Body of pancreas (tissue), 4 donors: ENCODE results near the gene USP10. TPM values are rescaled to one million over a fixed set of nuclear protein-coding genes. Genes with fewer than 3 reads are reported as not detected.

ENCODE experiments used
- ATAC-seq: fragments of 150-250 bp; one replicate; pipeline ENCODE4 v1.9.1; 2016
- DNase-seq, 4 donors: peaks; one replicate each; pipeline ENCODE4 v3.0.0-alpha.2; 2019
- H3K27ac ChIP-seq, 4 donors: fragments of 200-600 bp; sonication (generic); 1 replicate in 3 of 4; 2 replicates in 1 of 4; pipeline versions ENCODE4 v1.5.1 to v1.6.1; 2016 to 2019; ENCODE audit warnings: mild to moderate bottlenecking in 1 of 4, mixed read lengths in 1 of 4, moderate library complexity in 1 of 4
- H3K27me3 ChIP-seq, 2 donors: fragments of 200-600 bp; sonication (generic); one replicate each; pipeline ENCODE4 v1.6.0; 2016; ENCODE audit warnings: mild to moderate bottlenecking in 1 of 2
- H3K36me3 ChIP-seq, 2 donors: fragments of 200-600 bp; sonication (generic); replicated peaks in 1 of 2; 2 replicates each; pipeline ENCODE4 v1.5.1; 2016; ENCODE audit warnings: low read depth in 2 of 2; ENCODE audit not compliant: insufficient read depth in 1 of 2
- H3K4me1 ChIP-seq: fragments of 200-600 bp; sonication (generic); one replicate; pipeline ENCODE4 v1.6.0; 2016
- H3K4me3 ChIP-seq, 2 donors: fragments of 200-600 bp; sonication (generic); 1 replicate in 1 of 2; 2 replicates in 1 of 2; pipeline ENCODE4 v1.5.1; 2016 to 2019
- H3K9me3 ChIP-seq, 3 donors: fragments of 200-600 bp; sonication (generic); 1 replicate in 2 of 3; 2 replicates in 1 of 3; pipeline ENCODE4 v1.5.1; 2016
- CTCF ChIP-seq, 7 experiments: fragments of 450-650 bp in 4 of 7; fragments of 200-600 bp in 3 of 7; sonication (generic) in 3 of 7; IDR thresholded peaks; one replicate each; pipeline ENCODE4 v1.5.1; 2016 to 2019; ENCODE audit warnings: antibody characterized with exemption in 7 of 7
- POLR2A ChIP-seq, 3 donors: fragments of 450-650 bp; IDR thresholded peaks; one replicate each; pipeline ENCODE4 v1.6.1; 2016; ENCODE audit warnings: antibody characterized with exemption in 3 of 3, mild to moderate bottlenecking in 2 of 3
- WGBS, 2 donors: methylation state at CpG; one replicate each; pipeline ENCODE4 v1.1.5; 2017; 5-methylcytosine and 5-hydroxymethylcytosine counted together
- intact Hi-C: fragments of 100-400 bp; cut with DNase I; formaldehyde crosslinking; loops from one replicate; pipeline ENCODE4 v1.15.1; 2023
- total RNA-seq, 2 donors: library from RNA; depleted of rRNA; stranded (reverse); fragments of >200 nt; gene quantifications; one replicate each; pipeline ENCODE4 v1.1.0, GENCODE V29; 2016

Gene USP10
- total RNA-seq, 2 donors from 2014 or later = 24.6 to 32.3 TPM

DNA sequence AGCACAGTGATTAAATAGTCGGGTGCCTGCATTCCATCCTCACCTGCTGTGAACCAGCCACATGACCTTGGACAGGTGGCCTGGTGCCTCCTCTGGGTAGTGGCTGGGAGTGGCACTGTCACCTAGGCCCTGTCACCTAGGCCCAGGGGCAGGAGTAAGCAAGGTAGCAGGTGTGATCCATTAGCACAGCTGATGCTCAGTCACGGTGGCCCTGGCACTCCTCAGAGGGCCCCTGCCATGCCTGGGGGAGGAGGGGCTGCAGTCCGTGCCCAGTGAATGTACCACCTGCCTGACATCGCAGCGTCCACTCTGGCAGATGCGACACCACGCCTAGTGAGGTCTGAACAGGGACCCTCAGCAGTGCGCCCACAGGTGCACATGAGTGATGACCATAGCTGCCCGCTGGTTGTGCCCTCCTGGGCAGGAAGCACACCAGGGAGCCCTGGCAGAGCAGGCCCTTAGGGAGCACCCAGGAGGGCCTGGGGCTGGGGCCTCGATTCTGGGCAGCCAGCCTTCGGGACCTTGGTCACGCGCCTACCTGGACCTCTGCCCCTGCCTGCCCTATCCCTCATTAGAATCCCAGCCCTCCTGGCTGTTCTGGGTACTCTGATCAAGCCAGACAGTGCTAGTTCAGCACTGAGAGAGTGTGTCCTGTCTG is 86.9 kb downstream of the USP10 start:
- 44 to 48% methylated on average over 2 to 12 of the region's 13 CpGs for WGBS, 2 donors
- TF ChIP-seq POLR2A (IDR thresholded peaks at IDR 0.05) = no peak
- TF ChIP-seq CTCF (IDR thresholded peaks at IDR 0.05) = no peak
- DNase-seq (peak; percentile 26 to 55 (median 28)), ATAC-seq (peak; percentile 70)
- Histone ChIP-seq H3K27ac (peak overlapping the region; percentile 15 to 79 (median 40)), H3K4me3 (no peak overlapping the region), H3K4me1 (peaks cover 22% of the 10 kb centered on the region), H3K9me3 (no peaks in the 10 kb centered on the region), H3K36me3 (no peaks in the 10 kb centered on the region), H3K27me3 (no peaks in the 10 kb centered on the region)
- intact Hi-C loops = no loop called here

GRCh38 chr16:84787263-84787622 is 87.4 kb downstream of the USP10 start:
- ATAC-seq = no peak
- no peak for DNase-seq
- Histone ChIP-seq H3K27ac (peak overlapping the region in 3 of 4 donors; percentile 34 to 79 (median 47)), H3K36me3 (no peaks in the 10 kb centered on the region), H3K4me1 (peaks cover 22% of the 10 kb centered on the region), H3K4me3 (no peak overlapping the region), H3K9me3 (no peaks in the 10 kb centered on the region), H3K27me3 (no peaks in the 10 kb centered on the region)
- TF ChIP-seq CTCF (IDR thresholded peaks at IDR 0.05) (no peak), POLR2A (IDR thresholded peaks at IDR 0.05) (no peak)
- intact Hi-C loops = no loop called here
- WGBS, 2 donors = 64 to 69% methylated on average over 5 of the region's 5 CpGs

- DNase-seq = no peak
- Histone ChIP-seq H3K9me3 (no peaks in the 10 kb centered on the region), H3K4me1 (peaks cover 22% of the 10 kb centered on the region), H3K27ac (no peak overlapping the region), H3K4me3 (no peak overlapping the region), H3K27me3 (no peaks in the 10 kb centered on the region), H3K36me3 (no peaks in the 10 kb centered on the region)
- intact Hi-C loops = no loop called here
- no peak for TF ChIP-seq POLR2A (IDR thresholded peaks at IDR 0.05)
- 88 to 98% methylated on average over 15 to 22 of the region's 22 CpGs for WGBS, 2 donors
- ATAC-seq = no peak
Observed at GRCh38 chr16:84788920-84789391, 89.2 kb downstream of the USP10 start.

DNA sequence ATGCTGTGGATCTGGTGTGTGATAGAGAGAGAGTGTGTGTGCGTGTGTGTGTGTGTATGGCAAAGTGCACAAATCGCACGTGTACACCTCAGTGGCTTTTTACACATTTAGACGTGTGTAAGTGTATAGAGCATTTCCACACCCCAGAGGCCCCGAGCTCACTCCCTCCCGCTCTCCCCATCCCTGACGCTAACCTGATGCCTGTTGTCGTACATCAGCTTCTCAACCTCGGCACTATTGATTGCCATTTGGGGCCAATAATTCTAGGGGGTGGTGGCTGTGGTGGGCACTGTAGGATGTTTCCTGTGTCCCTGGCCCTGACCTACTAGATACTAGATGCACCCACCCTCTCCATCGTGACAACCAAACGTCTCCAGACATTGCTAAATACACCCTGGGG is 89.6 kb downstream of the USP10 start:
- WGBS, 2 donors = 77 to 82% methylated on average over 9 to 11 of the region's 11 CpGs
- H3K4me3 ChIP-seq = no peak overlapping the region
- no peak for TF ChIP-seq CTCF (IDR thresholded peaks at IDR 0.05)
- no peak for TF ChIP-seq POLR2A (IDR thresholded peaks at IDR 0.05)
- H3K27ac ChIP-seq = no peak overlapping the region
- H3K36me3 ChIP-seq = no peaks in the 10 kb centered on the region
- H3K9me3 ChIP-seq = no peaks in the 10 kb centered on the region
- DNase-seq (no peak), ATAC-seq (no peak)
- intact Hi-C loops = no loop called here
- H3K4me1 ChIP-seq = peaks cover 22% of the 10 kb centered on the region
- no peaks in the 10 kb centered on the region for H3K27me3 ChIP-seq

GRCh38 chr16:84790301-84790700 is 90.5 kb downstream of the USP10 start:
- Histone ChIP-seq H3K9me3 (no peaks in the 10 kb centered on the region), H3K4me1 (peaks cover 22% of the 10 kb centered on the region), H3K36me3 (no peaks in the 10 kb centered on the region), H3K27ac (no peak overlapping the region), H3K4me3 (no peak overlapping the region), H3K27me3 (no peaks in the 10 kb centered on the region)
- TF ChIP-seq CTCF (IDR thresholded peaks at IDR 0.05) (no peak), POLR2A (IDR thresholded peaks at IDR 0.05) (no peak)
- ATAC-seq (no peak), DNase-seq (no peak)
- WGBS, 2 donors = 94 to 95% methylated on average over 4 of the region's 4 CpGs
- intact Hi-C loops = no loop called here
